Islet precursor cell (in vitro differentiated cells): ENCODE measurements around the gene AIMP2.
"Not testable (repeated sequence)": the region's sequence is repeated elsewhere in the genome, so short reads cannot be mapped to it uniquely, and the experiment has no call there.

Experiments
- DNase-seq: peaks from one replicate; pipeline ENCODE4 v3.0.0-alpha.2; 2018

The AIMP2 gene

DNA sequence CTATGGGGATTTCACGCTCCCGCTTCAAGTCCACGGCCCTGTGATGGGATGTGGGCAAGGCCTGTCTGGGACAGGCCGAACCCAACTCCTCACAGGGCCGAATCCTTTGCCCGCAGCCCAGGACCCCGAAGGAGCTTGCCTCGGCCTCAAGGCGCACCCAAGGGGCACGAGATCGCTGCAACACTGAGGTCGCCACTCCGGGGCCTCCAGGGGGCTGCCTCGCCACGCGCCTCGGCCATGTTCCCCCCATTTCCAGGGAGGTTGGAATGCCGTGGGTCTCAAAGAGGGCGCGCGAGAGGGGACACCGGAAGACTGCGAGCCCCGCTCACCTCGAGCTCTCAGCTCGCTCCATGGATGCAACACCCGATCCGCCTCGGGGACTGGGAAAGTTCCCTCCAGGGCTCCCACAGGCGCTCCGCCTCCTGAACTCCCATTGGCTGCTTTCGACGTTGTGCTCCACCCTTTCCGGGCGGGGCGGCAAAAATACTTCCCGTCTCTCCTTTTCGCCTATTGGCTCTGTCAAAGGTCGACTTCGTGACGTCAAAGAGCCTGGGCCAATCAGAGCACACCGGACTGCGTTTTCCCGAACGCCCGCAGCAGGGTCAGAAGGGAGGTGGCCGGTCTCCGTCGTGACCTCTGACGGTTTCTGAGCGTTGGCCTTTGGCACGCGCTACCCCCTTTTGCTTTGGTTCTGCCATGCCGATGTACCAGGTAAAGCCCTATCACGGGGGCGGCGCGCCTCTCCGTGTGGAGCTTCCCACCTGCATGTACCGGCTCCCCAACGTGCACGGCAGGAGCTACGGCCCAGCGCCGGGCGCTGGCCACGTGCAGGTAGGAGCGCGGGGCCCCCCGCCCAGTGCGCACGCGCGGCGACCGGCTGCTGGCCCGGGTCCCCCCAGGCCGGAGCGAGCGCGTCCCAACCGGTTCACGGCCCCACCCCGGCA, at the start of gene AIMP2, which contains the start of gene PMS2:
TSS of gene AIMP2 (plus strand) at position 605 of the 944 bp plus-strand sequence. CDS start at position 697, 92 bp downstream.
TSS of gene PMS2 (minus strand) at position 382 of the 944 bp plus-strand sequence. CDS start at position 352, 30 bp downstream.
- peak; percentile 99 for DNase-seq

DNA sequence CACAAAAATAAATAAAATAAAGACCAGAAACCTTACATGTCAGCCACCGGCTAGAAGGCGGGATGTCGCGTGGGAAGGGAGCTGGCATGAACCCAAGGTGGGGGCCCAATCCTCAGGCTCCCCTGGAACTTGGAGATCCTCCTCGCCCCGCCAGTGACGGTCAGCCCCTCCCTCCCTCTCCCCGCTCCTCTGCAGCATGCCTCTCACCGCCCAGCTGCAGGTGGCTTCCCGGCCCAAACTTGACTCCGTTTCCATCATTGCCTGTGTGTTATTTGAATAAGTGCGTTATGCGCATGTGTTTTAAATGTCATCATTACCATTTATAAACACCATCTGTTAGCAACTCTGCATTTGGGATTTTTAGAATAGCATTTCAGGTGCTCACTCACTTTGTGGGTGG, 45.9 kb upstream of the AIMP2 start:
- not testable (repeated sequence) for DNase-seq

DNA sequence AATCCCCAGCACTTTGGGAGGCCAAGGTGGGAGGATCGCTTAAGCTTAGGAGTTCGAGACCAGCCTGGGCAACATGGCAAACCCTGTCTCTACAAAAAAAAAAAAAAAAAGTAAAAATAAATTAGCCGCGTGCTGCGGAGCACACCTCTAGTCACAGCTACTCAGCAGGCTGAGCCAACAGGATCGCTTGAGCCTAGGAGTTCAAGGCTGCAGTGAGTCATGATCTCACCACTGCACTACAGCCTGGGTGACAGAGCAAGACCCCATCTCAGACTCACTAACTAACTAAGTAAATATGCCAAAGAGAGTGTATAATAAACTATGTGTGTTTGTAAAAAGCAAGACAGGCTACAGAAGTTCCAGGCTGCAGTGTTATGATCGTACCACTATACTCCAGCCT, 45.3 kb upstream of the AIMP2 start:
- DNase-seq, result not testable (repeated sequence)

DNA sequence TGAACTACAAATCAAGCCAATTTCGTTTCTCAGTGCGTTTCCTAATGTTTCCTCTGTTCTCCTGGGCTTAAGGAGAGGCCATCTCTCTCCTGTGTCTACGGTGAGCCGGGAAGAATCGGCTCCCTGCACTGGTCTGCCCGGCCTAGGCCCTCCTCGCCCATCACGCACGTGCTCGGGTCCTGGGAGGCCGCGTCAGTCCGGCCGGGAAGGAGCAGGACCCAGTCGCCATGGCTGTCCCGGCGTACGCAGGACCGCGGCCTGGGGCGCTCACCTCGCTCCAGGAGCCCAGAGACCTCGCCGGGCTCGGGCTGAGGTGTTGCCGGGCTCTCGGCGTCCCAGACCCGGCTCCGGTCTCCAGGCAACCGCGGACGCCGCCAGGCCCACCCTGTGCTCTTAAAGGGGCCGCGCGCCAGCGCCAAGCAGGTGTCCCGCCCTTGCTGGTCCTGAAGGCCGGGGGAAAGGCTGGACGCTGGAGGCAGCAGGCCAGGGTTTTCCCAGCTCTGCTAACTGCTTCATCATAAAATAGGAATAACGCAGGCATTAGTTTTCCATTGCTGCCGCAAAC, 38.6 kb upstream of the AIMP2 start, which contains the start of gene RSPH10B:
TSS of gene RSPH10B (minus strand) at position 343 of the 565 bp plus-strand sequence. CDS start 3,573 bp downstream, outside the sequence.
- peak; percentile 51 for DNase-seq

DNA sequence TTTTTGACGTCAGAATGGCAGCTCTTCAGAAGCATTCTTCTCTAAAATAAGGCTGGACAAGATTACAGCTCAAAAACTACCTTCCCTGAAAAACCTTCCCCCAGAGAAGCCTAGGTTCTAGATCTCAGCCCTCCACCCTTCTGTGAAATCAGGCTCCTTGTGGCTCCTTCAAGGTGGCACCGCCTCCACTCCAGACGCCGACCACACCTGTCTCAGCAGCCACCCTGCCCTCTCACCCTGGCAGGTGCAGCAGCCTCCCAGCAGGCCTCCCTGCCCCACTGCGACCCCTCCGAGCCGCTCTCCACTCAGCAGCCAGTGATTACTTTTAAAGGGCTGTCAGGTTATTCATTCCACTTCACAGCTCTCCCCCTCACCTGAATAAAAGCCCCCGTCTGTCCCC, 35.5 kb upstream of the AIMP2 start:
- not testable (repeated sequence) for DNase-seq

DNA sequence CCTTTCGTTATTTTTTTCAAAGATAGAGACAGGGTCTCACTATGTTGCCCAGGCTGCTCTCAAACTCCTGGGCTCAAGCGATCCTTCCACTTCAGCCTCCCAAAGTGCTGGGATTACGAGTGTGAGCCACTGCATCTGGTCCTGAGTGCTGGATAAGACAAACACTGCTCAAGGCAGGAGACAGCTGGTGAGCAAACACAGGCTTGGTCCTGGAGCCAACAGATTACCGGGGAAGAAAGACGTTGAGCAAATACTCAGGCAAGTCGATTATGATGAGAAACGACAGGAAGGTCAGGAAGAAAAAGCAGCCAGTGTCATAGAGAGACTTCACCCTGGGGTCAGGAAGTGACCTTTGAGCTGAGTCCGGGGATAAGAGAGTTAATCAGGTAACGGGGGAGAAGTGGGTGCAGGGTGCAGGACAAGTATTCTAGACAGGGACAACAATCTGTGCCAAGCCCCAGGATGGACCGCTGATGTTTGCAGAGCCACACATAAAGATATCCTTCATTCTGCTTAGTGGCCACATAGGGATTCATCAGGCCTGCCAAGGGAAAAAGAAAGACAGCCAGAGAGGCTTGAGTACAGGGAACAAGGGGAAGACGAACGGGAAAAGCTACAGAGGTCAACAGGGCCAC, 29.3 kb upstream of the AIMP2 start:
- not testable (repeated sequence) for DNase-seq

DNA sequence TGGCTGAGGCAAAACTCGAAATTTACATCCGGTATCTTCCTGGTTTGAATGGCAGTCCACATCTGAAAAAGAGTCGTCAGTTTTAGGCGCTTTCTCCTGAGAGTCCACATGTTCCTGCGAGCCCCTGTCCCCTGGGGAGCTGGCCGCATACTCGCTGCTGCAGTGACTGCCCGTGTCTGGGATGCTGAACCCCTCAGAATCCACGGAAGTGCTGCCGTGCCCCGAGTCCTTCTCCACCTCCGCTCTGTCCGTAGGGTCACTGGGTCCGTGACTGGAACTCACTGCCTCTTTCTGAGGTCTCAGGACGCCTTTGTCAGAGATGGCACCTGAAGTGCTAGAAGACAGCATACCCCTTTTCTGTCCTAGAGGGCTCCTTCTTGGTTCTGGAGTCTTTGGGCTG, 22.0 kb upstream of the AIMP2 start:
- DNase-seq, result not testable (repeated sequence)

DNA sequence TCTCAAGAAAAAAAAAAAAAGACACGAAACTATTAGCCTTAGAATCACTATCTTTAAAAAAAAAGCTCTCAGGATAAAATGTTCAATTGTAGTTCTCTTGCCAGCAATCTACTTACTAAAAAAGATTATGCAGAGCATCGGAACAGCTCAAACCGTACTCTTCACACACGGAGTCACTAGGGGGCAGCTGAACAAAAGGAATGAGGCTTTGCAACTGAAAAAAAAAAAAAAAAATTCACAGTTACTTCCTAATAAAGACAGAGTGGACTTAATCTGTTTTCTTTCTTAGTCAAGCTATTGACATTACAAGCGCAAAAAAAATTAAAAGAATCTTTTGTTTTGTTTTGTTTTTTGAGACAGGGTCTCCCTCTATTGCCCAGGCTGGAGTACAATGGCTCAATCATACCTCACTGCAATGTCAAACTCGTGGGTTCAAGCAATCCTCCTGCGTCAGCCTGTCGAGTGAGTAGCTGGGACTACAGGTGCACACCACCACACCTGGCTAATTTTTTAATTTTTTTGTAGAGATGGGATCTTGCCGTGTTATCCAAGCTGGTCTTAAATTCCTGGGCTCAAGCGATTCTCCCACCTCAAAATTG, 11.8 kb upstream of the AIMP2 start:
- no peak for DNase-seq

DNA sequence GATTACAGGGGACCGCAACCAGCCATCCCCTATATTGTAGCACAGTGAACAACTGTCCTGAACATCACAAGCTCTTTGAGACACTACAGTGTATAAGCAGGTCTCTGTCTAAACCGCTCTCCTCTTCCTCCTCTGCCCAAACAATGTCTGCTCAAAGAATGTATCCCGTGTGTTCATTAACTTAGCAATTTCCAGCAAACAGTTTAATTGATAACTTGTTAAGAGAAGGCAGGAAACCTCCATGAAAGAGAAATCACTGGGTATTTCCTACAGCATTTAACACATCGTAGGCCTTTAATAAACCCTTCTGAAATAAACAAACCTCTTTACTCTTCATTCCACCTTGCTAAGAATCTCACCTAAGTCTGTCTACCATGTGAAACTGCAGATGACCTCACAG, 1.7 kb upstream of the AIMP2 start:
- no peak for DNase-seq

DNA sequence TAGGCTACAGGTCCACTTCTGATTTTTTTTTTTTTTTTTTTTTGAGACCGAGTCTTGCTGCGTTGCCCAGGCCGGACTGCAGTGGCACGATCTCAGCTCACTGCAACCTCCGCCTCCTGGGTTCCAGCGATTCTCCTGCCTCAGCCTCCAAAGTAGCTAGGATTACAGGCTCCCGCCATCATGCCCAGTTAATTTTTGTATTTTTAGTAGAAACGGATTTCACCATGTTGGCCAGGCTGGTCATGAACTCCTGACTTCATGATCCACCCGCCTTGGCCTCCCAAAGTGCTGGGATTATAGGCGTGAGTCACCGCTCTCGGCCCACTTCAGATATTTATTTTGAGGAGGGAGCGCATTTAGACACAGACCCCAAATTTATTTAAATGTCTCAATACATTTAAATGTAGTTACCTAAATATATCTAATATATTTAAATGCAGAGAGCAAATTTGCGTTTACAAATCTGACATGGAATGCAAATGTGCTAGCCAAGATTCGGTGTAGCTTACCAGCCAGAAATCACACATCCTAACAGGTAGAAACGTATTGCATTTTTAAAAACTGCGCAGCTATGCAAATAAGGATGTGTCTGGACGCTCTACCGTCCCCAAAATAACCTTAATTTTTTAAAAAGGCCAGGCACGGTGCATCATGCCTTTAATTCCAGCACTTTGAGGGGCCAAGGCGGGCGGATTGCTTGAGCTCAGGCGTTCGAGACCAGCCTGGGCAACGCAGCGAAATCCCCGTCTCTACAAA, 1.1 kb upstream of the AIMP2 start:
- not testable (repeated sequence) for DNase-seq

DNA sequence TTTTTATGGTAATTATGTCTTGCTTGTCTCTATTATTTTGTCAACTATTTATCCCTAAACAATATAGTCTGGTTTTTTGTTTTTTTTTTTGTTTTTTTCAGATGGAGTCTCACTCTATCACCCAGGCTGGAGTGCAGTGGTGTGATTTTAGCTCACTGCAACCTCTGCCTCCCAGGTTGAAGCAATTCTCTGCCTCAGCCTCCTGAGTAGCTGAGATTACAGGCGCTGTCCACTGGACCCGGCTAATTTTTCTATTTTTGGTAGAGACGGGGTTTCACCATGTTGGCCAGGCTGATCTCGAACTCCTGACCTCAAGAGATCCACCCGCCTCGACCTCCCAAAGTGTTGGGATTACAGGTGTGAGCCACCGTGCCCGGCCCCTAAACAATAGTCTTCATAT, 1.3 kb downstream of the AIMP2 start:
- not testable (repeated sequence) for DNase-seq

DNA sequence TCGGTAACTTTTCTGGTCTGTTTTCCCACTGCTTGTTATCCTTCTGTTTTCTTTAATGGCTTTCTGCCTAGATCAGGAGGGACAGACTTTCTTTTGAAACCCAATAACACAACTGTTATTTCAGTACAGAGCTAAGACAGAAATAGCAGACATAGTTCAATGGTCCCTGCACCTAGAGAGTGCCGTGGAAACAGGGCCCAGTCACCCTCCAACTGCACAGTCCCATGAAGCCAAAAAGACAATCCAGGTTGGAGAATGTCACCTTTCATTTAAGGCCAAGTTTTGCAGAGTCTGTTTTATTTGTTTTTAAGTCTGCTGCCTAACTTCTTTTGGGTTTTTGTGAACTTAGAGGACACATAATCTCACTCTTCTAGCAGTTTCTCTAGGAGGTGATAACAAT, 2.5 kb downstream of the AIMP2 start:
- no peak for DNase-seq

DNA sequence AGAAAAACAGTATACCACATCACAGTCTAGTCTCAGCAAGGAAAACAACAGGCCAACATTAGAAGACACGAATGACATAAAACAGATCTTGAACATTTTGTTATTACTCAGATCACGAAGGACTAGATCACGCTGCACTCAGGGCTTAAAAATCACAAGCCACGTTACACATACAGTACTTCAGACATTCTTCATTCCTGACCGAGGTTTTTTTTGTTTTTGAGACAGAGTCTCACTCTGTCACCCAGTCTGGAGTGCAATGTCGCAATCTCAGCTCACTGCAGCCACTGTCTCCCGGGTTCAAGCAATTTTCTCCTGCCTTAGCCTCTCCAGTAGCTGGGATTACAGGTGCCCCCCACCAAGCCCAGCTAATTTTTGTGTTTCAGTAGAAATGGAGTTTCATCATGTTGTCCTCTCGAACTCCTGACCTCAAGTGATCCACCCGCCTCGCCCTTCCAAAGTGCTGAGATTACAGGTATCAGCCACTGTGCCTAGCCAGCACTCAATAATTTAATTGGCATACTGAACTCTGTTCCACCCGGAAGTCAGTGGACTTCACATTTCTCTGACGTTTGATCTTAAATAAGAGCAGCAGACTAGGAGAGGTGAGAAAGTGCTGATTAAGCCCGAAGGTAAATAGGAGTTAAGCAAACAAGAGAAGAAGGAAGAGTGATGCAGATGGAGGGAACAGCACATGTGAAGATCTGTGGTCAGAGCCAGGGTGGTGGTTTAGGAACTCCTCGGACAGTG, 3.5 kb downstream of the AIMP2 start:
- DNase-seq, result no peak

DNA sequence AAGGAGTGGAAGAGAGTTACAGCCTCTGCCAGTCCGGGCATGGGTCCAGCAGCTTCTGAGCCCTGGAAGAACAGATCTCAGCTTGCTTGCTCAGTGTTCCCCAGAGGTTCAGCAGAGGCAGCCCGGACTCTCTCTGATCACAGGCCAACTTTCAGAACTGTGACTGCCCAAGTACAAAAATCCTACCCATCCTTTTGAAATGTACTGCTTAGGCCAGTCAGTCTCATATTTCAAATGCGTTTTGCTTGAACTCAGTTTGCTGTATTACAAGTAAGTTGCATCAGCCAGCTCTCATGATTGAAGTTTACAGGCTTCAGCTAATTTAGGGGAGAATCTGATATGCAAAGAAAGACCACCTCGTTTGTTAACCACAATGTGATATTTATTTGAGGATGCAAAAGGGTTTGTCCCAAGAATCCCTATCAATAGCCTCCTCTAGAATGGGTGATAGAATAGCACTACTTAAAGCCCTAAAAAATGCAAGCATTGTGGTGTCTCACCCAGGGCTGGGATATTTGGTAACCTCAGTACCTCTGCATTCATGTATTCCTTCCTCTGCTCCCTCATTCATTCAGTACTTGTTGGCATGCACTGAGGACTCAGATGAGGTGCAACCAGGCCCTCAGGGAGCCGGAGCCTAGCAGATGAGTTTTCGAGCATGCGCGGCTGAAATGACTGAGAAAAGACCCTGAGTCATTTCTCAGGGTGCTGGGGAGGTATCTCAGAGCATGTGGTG, 7.0 kb downstream of the AIMP2 start:
- DNase-seq, result no peak

DNA sequence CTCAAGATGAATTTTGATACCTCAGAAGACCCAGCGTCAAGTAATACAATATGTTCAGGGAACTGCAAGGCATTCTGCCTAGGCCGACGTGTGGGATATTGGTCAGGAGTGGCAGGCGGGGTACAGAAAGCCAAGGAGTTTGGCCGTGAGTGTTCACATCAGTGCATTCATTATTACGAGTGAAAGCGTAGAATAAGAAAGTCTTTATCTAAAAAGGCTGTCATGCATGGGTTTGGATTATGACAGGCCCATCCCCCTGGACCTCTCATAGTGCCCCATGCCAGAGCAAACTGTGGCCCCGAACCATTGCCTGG, 7.5 kb downstream of the AIMP2 start:
- DNase-seq, result no peak

DNA sequence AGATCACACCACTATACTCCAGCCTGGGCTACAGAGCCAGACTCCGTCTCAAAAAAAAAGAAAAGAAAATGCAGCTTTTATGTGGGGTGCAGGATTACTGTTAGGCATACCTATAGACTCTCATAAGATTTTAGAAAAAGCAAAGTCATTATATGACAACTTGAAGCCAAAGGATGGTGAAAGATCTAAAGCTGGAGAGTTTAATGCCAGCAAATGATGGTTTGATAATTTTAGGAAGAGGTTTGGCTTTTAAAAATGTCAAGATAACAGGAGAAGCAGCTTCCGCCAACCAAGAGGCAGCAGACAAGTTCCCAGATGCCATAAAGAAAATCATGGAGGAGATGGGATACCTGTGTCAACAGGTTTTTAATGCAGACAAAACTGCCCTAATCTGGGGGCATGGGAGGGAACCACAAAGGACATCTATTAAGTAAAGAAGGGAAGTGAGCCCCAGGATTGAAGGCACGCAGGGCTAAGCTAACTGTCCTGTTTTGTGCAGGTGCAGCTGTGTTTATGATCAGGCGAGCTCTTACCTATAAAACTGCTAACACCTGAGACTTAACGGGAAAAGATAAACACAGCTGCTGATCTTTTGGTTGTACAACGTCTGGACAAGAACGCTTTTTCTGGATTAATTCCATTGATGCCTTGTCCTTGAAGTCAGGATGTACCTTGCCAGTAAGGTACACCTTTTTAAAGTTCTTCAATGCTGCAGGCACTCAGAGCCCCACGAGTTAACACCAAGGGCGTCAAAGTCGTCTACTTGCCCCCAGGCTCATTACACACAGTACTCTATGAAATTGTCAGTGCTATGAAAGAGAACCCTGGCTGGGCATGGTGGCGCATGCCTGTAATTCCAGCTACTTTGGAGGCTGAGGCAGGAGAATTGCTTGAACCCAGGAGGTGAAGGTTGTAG, 11.6 kb downstream of the AIMP2 start:
- no peak for DNase-seq

DNA sequence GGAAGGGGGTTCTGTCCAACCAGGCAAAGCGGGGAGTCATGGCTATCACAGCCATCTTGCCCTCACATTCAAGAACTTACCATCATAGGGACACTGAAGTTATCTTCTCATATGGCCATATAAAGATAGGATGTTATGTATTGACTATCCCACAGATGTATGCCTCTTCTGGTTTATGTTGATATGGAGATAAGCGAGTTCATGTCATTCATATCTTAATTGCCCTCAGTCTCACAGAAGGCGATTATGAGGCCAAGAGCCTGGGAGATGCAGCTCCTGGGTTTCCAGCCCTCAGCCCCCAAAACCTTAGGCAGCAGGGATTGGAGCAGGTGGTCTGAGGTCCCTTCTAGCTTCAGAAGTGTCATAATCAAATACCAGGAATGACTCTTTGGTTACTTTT, 13.6 kb downstream of the AIMP2 start:
- DNase-seq, result no peak

DNA sequence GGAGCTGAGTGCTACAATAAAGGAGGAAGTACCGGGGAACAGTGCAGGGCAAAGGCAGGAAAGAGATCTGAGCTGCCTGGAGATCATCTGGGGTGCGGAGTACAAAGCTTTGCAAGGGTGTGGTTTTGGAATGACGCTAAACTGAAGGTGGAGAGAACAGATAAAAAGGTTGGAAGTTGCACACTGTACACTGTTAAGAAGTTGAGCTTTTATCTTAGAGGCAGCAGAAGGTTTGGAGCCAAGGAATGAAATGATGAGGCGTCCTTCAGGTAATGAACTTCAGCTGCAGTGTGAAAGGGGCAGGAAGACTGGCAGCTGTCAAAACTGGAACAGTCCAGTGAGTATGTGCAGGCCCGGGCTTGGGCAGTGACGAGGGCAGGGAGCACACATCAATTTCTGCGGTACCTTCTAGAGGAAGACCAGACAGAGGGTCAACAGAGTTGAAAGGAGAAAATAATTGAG, 14.9 kb downstream of the AIMP2 start:
- DNase-seq, result no peak

DNA sequence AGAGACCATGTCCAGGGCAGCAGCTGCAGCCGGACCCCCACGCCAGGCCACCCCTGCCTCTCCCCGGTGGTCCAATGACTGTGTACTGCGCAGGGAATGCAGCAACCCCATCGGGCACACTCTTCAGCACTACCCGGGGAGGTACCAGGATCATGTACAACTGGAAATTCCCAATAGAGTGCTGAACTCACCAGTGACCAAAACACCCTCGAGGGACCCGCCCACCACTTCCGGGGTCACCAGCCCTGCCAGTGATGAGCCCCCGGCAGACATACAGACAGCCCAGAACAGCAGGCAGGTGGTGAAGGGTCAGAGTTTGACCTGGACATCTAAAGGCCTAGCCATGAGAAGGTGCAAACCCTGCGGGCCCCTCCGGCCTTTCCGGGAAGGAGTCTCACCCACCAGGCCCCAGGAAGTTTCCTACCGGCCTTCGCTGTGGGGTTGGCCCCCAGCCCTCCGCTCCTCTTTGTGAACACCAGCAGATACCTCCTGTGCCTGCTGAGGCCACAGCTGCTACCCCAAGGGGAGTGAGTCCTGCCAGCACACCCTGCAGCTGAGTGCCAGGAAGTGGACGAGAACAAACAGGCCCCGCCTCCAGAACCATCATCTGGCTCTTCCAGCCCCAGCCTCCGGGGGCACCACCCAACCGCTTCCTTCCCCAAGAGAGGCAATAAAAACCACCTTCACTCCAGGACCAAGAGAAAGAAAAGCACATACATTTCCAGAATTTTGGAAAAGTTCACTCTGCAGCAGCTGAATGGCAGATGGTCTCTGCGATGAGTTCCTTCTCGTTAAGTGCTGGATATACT, 17.1 kb downstream of the AIMP2 start:
- peak; percentile 85 for DNase-seq
